NOMO-1 (cell line): ENCODE measurements around the gene PRR15.

Experiments used
- DNase-seq, 2 experiments: peaks; one replicate each; lab custom pipeline; 2025; ENCODE audit not compliant: unreplicated experiment in 2 of 2; lab: John Stamatoyannopoulos, UW

PRR15 gene

DNA sequence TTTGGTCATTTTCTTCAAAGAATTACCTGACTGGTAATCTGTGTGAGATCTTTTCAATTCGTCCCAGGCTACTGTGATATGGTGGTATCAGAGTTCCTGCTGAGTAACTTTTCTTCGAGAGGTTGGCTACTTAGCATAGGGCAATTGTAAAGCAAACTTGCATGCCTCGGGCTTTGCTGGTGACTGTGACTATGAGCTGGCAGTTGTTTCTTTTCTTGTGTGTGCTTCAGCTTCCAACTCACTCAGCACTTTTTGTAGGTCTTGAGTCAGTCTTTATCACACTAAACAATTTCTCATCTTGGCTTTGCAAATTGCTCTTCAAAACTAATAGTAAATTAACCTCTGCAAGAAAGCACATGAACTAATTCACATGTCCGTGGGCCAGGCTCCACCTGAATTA lies 44.3 kb downstream of the PRR15 start:
- no peak for DNase-seq

DNA sequence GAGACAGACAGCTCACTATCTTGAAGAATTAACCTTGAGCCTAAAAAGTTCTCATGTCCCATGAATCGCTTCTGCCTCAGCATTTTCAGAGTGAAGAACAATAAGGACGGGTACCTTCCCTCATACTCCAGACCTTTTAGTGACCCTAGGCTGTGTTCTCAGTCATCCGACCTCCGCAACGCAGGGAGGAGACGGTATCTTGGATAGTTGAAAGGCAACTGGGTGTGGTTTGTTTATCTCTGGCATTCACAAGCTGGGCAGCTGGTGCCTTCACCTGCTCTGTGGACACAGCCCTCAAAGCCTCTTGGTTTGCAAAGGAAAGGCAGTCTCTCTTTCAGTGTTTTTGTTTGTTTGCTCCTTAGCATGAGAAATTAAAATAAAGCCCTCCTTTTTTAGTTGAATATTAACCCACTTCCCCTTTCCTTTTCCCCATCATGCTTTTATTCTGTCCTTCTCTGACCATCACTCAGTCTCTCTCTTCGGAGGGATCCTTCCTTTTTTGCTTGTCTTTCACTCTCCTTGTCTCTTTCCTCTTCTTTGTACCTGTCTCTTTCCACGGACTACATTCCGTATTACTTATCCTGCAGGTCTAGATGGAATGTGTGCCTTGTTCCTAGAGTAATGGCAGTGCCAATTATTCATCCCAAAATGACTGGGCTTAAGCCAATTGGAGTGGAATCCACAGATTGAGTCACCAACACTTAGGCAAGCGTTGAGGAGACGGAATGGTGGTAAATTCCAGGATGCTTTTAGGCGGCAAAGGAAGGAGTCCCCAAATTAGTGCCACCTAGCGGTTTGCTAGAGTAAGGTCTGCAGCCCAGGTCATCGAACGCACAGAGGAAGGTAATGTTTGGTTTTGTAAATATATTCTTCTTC lies 45.8 kb downstream of the PRR15 start:
- no peak for DNase-seq

- no peak for DNase-seq
These were observed 46.5 kb downstream of the PRR15 start for GRCh38 chr7:29610086-29610485.

DNA sequence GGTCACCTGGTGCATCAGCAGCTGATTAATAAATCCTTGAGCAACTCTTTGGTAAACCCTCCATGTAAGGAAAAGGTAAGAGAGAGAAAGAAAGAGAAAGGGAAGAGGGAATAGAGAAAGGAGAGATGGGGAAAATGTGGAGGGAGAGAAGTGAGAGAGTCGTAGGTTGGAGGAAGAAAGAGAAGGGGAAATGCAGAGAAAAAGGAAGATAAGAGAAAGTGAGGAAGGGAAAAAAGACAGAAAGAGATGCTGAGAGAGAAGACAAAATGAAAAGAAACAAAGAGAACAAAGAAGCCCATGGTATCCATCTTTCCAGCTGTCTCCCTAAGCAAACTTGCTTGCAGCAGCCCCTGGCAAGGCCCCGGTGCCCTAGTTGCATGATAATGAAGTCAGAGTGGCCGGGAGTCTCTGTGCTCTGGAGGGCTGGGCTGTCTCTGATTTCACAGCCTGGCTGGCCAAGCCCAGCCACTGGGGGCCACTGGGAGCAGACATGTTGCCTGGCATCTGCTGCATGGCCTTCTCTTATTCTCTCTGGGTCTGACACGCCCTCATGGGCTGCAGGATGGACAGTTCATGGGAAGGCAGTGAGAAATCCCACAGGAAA lies 48.4 kb downstream of the PRR15 start:
- DNase-seq: no peak

DNA sequence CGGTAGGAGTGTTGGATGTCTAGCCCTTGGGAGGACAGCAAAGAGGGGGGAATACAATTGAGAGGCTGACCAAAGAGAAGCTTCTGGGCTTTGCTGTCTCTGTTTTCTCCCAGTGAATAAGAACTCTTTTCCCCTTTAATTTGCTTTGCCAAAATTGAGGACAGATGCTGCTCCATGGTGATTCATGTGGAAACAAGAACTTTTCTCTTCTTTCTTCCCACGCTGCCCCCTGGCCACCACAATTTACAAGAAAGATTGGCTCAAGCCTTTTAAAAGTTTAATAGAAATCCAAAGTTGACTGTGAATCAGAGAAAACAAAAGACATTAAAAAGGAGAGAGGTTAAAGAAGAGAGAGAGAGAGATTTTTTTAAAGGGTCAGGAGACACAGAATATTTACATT lies 49.0 kb downstream of the PRR15 start:
- no peak for DNase-seq

GRCh38 chr7:29613100-29613499 lies 49.5 kb downstream of the PRR15 start:
- DNase-seq: no peak

- no peak for DNase-seq
These were observed 50.6 kb downstream of the PRR15 start for GRCh38 chr7:29614229-29614628.
